Neural progenitor cell (in vitro differentiated cells): Measurements from ENCODE around the gene CPA3. TPM values are rescaled to one million over a fixed set of nuclear protein-coding genes. Genes with fewer than 3 reads are reported as not detected.

ENCODE experiments used
- DNase-seq: peaks from one replicate; pipeline ENCODE4 v3.0.0-alpha.2; 2016; ENCODE audit warnings: low spot score
- H2AFZ ChIP-seq: fragments of 200-600 bp; sonication (generic); replicated peaks from 2 replicates; pipeline ENCODE4 v1.6.1; 2016; ENCODE audit warnings: antibody characterized with exemption
- H3F3A ChIP-seq: fragments of 200-600 bp; sonication (generic); 2 replicates; pipeline ENCODE4 v1.6.1; 2016; ENCODE audit warnings: antibody characterized with exemption, low read depth
- H3K27ac ChIP-seq: fragments of 200-600 bp; sonication (generic); 2 replicates; pipeline ENCODE4 v1.5.1; 2016; ENCODE audit warnings: mild to moderate bottlenecking
- H3K27me3 ChIP-seq: fragments of 200-600 bp; sonication (generic); 2 replicates; pipeline ENCODE4 v1.6.1; 2016; ENCODE audit warnings: mild to moderate bottlenecking, moderate library complexity
- H3K36me3 ChIP-seq: fragments of 200-600 bp; sonication (generic); 2 replicates; pipeline ENCODE4 v1.5.1; 2016
- H3K4me1 ChIP-seq: fragments of 200-600 bp; sonication (generic); 2 replicates; pipeline ENCODE4 v1.6.1; 2016; ENCODE audit warnings: mixed run types
- H3K4me2 ChIP-seq: fragments of 200-600 bp; sonication (generic); 2 replicates; pipeline ENCODE4 v1.6.1; 2016
- H3K4me3 ChIP-seq: fragments of 200-600 bp; sonication (generic); 2 replicates; pipeline ENCODE4 v1.5.1; 2016
- H3K79me2 ChIP-seq: fragments of 200-600 bp; sonication (generic); 2 replicates; pipeline ENCODE4 v1.6.1; 2016; ENCODE audit warnings: low read depth
- H3K9ac ChIP-seq: fragments of 200-600 bp; sonication (generic); 2 replicates; pipeline ENCODE4 v1.6.1; 2016
- H3K9me3 ChIP-seq: fragments of 200-600 bp; sonication (generic); 2 replicates; pipeline ENCODE4 v1.5.1; 2016; ENCODE audit warnings: low read depth
- H4K20me1 ChIP-seq: fragments of 200-600 bp; sonication (generic); 2 replicates; pipeline ENCODE4 v1.6.1; 2016; ENCODE audit warnings: low read depth
- H3K27ac Mint-ChIP-seq: 3 replicates; pipeline ENCODE4 v1.8.0; 2021; ENCODE audit warnings: mixed read lengths
- H3K27me3 Mint-ChIP-seq: 2 replicates; pipeline ENCODE4 v1.8.0; 2022; ENCODE audit warnings: low read depth, mild to moderate bottlenecking, inconsistent platforms, moderate library complexity, mixed read lengths; ENCODE audit not compliant: insufficient read depth
- H3K36me3 Mint-ChIP-seq: 3 replicates; pipeline ENCODE4 v1.8.0; 2021; ENCODE audit warnings: mixed read lengths
- H3K4me1 Mint-ChIP-seq: 3 replicates; pipeline ENCODE4 v1.8.0; 2021; ENCODE audit warnings: mixed read lengths
- H3K4me3 Mint-ChIP-seq: 3 replicates; pipeline ENCODE4 v1.8.0; 2021; ENCODE audit warnings: mild to moderate bottlenecking, moderate library complexity, mixed read lengths
- H3K9me3 Mint-ChIP-seq: 3 replicates; pipeline ENCODE4 v1.8.0; 2020; ENCODE audit warnings: mixed read lengths
- EZH2 ChIP-seq: fragments of 200-600 bp; sonication (generic); IDR thresholded peaks from 2 replicates; pipeline ENCODE4 v1.6.1; 2017; ENCODE audit warnings: antibody characterized with exemption, mild to moderate bottlenecking, moderate library complexity
- EZH2phosphoT487 ChIP-seq: fragments of 200-600 bp; sonication (generic); IDR thresholded peaks from 2 replicates; pipeline ENCODE4 v1.6.1; 2017; ENCODE audit warnings: antibody characterized with exemption
- total RNA-seq: library from RNA; depleted of rRNA; stranded (reverse); fragments of >200 nt; gene quantifications from 2 replicates; pipeline ENCODE4 v1.2.3, GENCODE V29; 2015; ENCODE audit warnings: low replicate concordance
- TF ChIP-seq, protein P1 (sequence below): fragments of 200-600 bp; sonication (generic); IDR thresholded peaks from 2 replicates; pipeline ENCODE4 v1.5.1; 2017; ENCODE audit warnings: antibody characterized with exemption, mild to moderate bottlenecking

Gene CPA3
- total RNA-seq, 1 donor from 2014 or later = not detected

DNA sequence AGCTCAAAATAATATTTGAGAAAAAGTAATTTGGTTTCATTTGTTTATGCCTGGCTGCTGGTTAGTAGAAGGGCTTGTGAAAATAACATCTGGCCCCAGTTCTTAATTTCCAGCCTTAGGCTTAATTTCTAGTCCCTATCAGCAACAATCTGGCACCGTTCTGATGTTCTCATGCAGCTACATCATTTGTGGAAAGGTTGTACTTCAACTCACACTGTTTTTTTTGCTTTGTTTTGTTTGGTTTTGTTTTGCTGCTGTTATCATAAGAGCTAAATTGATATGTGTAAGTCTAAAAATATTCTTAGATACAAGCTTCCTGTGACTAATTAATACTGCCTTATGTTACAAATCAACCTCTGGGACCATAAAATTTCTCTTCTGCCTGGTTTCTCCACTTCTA, 8.9 kb downstream of the CPA3 start:
- Mint-ChIP-seq H3K27me3 (peaks cover 2% of the 10 kb centered on the region), H3K27ac (no peak overlapping the region), H3K36me3 (no peaks in the 10 kb centered on the region), H3K9me3 (no peaks in the 10 kb centered on the region), H3K4me3 (no peak overlapping the region), H3K4me1 (peaks cover 3% of the 10 kb centered on the region)
- Histone ChIP-seq H2AFZ (no peak overlapping the region), H3K4me1 (no peaks in the 10 kb centered on the region), H3F3A (no peaks in the 10 kb centered on the region), H4K20me1 (no peaks in the 10 kb centered on the region), H3K36me3 (no peaks in the 10 kb centered on the region), H3K4me2 (no peak overlapping the region), H3K79me2 (no peaks in the 10 kb centered on the region), H3K9me3 (no peaks in the 10 kb centered on the region), H3K9ac (no peak overlapping the region), H3K27ac (no peak overlapping the region), H3K27me3 (no peaks in the 10 kb centered on the region), H3K4me3 (no peak overlapping the region)
- no peak for DNase-seq
- TF ChIP-seq, protein P1, sequence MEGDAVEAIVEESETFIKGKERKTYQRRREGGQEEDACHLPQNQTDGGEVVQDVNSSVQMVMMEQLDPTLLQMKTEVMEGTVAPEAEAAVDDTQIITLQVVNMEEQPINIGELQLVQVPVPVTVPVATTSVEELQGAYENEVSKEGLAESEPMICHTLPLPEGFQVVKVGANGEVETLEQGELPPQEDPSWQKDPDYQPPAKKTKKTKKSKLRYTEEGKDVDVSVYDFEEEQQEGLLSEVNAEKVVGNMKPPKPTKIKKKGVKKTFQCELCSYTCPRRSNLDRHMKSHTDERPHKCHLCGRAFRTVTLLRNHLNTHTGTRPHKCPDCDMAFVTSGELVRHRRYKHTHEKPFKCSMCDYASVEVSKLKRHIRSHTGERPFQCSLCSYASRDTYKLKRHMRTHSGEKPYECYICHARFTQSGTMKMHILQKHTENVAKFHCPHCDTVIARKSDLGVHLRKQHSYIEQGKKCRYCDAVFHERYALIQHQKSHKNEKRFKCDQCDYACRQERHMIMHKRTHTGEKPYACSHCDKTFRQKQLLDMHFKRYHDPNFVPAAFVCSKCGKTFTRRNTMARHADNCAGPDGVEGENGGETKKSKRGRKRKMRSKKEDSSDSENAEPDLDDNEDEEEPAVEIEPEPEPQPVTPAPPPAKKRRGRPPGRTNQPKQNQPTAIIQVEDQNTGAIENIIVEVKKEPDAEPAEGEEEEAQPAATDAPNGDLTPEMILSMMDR = no peak
- TF ChIP-seq EZH2phosphoT487 = no peak
- TF ChIP-seq EZH2 = no peak

DNA sequence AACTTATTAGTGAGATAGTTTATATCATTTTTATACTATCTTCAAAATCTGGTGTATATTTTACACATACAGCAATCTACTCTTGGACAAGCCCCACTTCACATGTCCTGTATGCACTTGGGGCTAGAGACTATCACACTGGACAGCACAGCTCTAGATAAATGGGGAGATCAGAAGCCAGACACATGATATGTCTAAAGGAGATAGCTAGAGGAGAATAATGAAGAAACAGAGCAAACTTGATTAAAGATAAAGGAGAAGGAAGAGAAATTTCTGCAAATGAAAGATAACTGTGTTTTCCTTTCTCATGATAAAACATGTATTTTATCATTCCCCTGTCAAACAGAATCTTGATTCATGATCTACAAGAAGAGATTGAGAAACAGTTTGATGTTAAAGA, 13.0 kb downstream of the CPA3 start:
- TF ChIP-seq EZH2phosphoT487 = no peak
- no peak for TF ChIP-seq EZH2
- TF ChIP-seq, protein P1 = no peak
- H3K4me1 Mint-ChIP-seq = peaks cover 2% of the 10 kb centered on the region
- Histone ChIP-seq H3K36me3 (no peaks in the 10 kb centered on the region), H3K27me3 (no peaks in the 10 kb centered on the region), H3K4me1 (no peaks in the 10 kb centered on the region), H3K4me2 (no peak overlapping the region), H3K79me2 (no peaks in the 10 kb centered on the region), H2AFZ (no peak overlapping the region), H3F3A (no peaks in the 10 kb centered on the region), H3K9ac (no peak overlapping the region), H3K27ac (no peak overlapping the region), H3K4me3 (no peak overlapping the region), H4K20me1 (no peaks in the 10 kb centered on the region), H3K9me3 (no peaks in the 10 kb centered on the region)
- H3K4me3 Mint-ChIP-seq = no peak overlapping the region
- H3K9me3 Mint-ChIP-seq = peaks cover 2% of the 10 kb centered on the region
- DNase-seq = no peak
- H3K27me3 Mint-ChIP-seq = peaks cover 2% of the 10 kb centered on the region
- no peak overlapping the region for H3K27ac Mint-ChIP-seq
- no peaks in the 10 kb centered on the region for H3K36me3 Mint-ChIP-seq

DNA sequence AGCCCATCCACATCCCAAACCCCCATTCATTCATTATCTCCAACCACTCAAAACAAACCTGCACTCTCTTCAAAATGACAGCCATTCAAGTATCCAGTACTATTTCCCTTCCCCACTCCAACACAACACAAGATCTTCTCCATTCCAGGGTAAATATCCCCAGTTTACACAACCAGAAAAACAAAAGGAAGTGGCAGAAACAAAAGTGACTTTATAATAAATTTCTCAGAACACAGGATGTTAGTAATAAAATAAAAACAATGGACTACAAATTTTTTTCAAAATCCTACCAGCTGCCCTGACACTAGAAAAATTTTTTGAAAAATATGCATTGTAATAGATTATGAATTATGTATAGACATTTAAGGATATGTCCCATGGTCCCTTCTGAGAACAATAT, 14.2 kb downstream of the CPA3 start:
- Histone ChIP-seq H3K4me2 (no peak overlapping the region), H3K79me2 (no peaks in the 10 kb centered on the region), H3K27ac (no peak overlapping the region), H3K9ac (no peak overlapping the region), H3K27me3 (no peaks in the 10 kb centered on the region), H3K9me3 (no peaks in the 10 kb centered on the region), H4K20me1 (no peaks in the 10 kb centered on the region), H3K36me3 (no peaks in the 10 kb centered on the region), H3K4me3 (no peak overlapping the region), H3F3A (no peaks in the 10 kb centered on the region), H2AFZ (no peak overlapping the region), H3K4me1 (no peaks in the 10 kb centered on the region)
- Mint-ChIP-seq H3K27me3 (no peaks in the 10 kb centered on the region), H3K36me3 (no peaks in the 10 kb centered on the region), H3K9me3 (peaks cover 2% of the 10 kb centered on the region), H3K27ac (no peak overlapping the region), H3K4me1 (no peaks in the 10 kb centered on the region), H3K4me3 (no peak overlapping the region)
- no peak for TF ChIP-seq EZH2phosphoT487
- no peak for TF ChIP-seq EZH2
- no peak for DNase-seq

DNA sequence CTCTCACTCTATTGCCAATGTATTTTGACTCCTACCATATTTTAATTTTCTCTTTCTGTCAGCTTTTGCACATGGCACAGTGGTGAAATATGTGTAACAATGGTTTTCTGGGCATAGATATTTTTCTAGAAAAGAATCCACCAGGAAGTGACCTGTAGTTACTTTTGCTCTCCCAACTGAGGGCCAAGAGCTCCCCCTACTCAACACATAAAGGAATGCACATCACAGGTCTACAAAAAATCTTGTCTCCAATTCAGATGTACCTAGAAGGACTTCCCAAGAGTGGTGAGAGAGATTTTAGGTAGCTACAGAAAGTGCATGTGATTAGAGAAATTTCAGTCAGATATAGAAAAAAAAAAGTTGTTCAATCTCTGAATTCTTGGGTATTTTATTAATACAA, 15.6 kb downstream of the CPA3 start:
- H3F3A ChIP-seq = no peaks in the 10 kb centered on the region
- no peak overlapping the region for H2AFZ ChIP-seq
- no peaks in the 10 kb centered on the region for H4K20me1 ChIP-seq
- H3K27ac ChIP-seq = no peak overlapping the region
- no peak overlapping the region for H3K4me3 ChIP-seq
- no peaks in the 10 kb centered on the region for H3K4me1 Mint-ChIP-seq
- no peaks in the 10 kb centered on the region for H3K36me3 Mint-ChIP-seq
- H3K9me3 Mint-ChIP-seq = peaks cover 2% of the 10 kb centered on the region
- H3K4me3 Mint-ChIP-seq = no peak overlapping the region
- no peak for TF ChIP-seq EZH2
- TF ChIP-seq, protein P1 = peak; percentile 60
- no peak overlapping the region for H3K9ac ChIP-seq
- H3K79me2 ChIP-seq = no peaks in the 10 kb centered on the region
- H3K27ac Mint-ChIP-seq = no peak overlapping the region
- DNase-seq = peak; percentile 36
- no peaks in the 10 kb centered on the region for H3K36me3 ChIP-seq
- H3K4me2 ChIP-seq = no peak overlapping the region
- H3K27me3 Mint-ChIP-seq = no peaks in the 10 kb centered on the region
- H3K27me3 ChIP-seq = no peaks in the 10 kb centered on the region
- no peaks in the 10 kb centered on the region for H3K4me1 ChIP-seq
- H3K9me3 ChIP-seq = no peaks in the 10 kb centered on the region
